SK-N-SH (cell line): ENCODE results near the gene CCDC91. TPM values are rescaled to one million over a fixed set of nuclear protein-coding genes. Genes with fewer than 3 reads are reported as not detected.

ENCODE experiments used
- CTCF ChIA-PET: fragments of 300-600, 350-600 bp; formaldehyde crosslinking; extraction: SDS; loops from one replicate; lab custom pipeline; 2021; lab: Yijun Ruan, JAX
- POLR2A ChIA-PET: fragments of 350-600 bp; sonication (Branson Sonifier 250); formaldehyde crosslinking; extraction: SDS; loops from one replicate; lab custom pipeline; 2020; ENCODE audit warnings: antibody characterized with exemption, inconsistent platforms; lab: Yijun Ruan, JAX
- DNase-seq: peaks from one replicate; pipeline ENCODE4 v3.0.0; 2012
- H2AFZ ChIP-seq: fragments of 200-600 bp; sonication (generic); 2 replicates; pipeline ENCODE4 v1.8.1; 2016; ENCODE audit warnings: antibody characterized with exemption, mild to moderate bottlenecking, low read depth
- H3F3A ChIP-seq: fragments of 200-600 bp; sonication (generic); replicated peaks from 2 replicates; pipeline ENCODE3; 2016; ENCODE audit warnings: antibody characterized with exemption, mild to moderate bottlenecking; ENCODE audit not compliant: insufficient read depth
- H3K27ac ChIP-seq, 2 experiments: fragments of 200-500 bp in 1 of 2; fragments of 200-600 bp in 1 of 2; sonication (Bioruptor generic) in 1 of 2; sonication (generic), shearing (Covaris generic) in 1 of 2; 2 replicates each; pipeline versions ENCODE4 v1.5.1 to v1.6.1; 2014 to 2016; ENCODE audit warnings: low read depth in 2 of 2, inconsistent platforms in 1 of 2, low read length in 1 of 2, mild to moderate bottlenecking in 1 of 2, mixed read lengths in 1 of 2
- H3K27me3 ChIP-seq: fragments of 200-600 bp; sonication (generic), shearing (Covaris generic); 2 replicates; pipeline ENCODE4 v1.6.1; 2016; ENCODE audit warnings: mixed run types; ENCODE audit not compliant: insufficient read depth
- H3K36me3 ChIP-seq, 2 experiments: fragments of 200-500 bp in 1 of 2; fragments of 200-600 bp in 1 of 2; sonication (Bioruptor generic) in 1 of 2; sonication (generic) in 1 of 2; replicated peaks in 1 of 2; 2 replicates each; pipeline versions ENCODE3 to v1.5.1; 2014 to 2016; ENCODE audit warnings: low read length in 1 of 2, mild to moderate bottlenecking in 1 of 2; ENCODE audit not compliant: insufficient read depth in 2 of 2, control insufficient read depth in 1 of 2
- H3K4me1 ChIP-seq, 2 experiments: fragments of 200-500 bp in 1 of 2; fragments of 200-600 bp in 1 of 2; sonication (Bioruptor generic) in 1 of 2; sonication (generic), shearing (Covaris generic) in 1 of 2; 2 replicates each; pipeline versions ENCODE4 v1.5.1 to v1.6.1; 2014 to 2016; ENCODE audit warnings: low read depth in 1 of 2, low read length in 1 of 2, mixed run types in 1 of 2; ENCODE audit not compliant: insufficient read depth in 2 of 2, control insufficient read depth in 1 of 2
- H3K4me2 ChIP-seq: fragments of 200-600 bp; sonication (generic), shearing (Covaris generic); 2 replicates; pipeline ENCODE4 v1.6.1; 2017; ENCODE audit warnings: mixed run types
- H3K4me3 ChIP-seq, 2 experiments: fragments of 200-500 bp in 1 of 2; fragments of 200-600 bp in 1 of 2; sonication (Bioruptor generic) in 1 of 2; sonication (generic), shearing (Covaris generic) in 1 of 2; 2 replicates each; pipeline versions ENCODE4 v1.5.1 to v1.8.1; 2014 to 2016; ENCODE audit warnings: low read depth in 2 of 2, inconsistent platforms in 1 of 2, low read length in 1 of 2, mild to moderate bottlenecking in 1 of 2, mixed read lengths in 1 of 2, moderate library complexity in 1 of 2
- H3K79me2 ChIP-seq: fragments of 200-600 bp; sonication (generic); 2 replicates; pipeline ENCODE4 v1.8.1; 2017; ENCODE audit warnings: mild to moderate bottlenecking; ENCODE audit not compliant: insufficient read depth
- H3K9ac ChIP-seq: fragments of 200-600 bp; sonication (generic); 2 replicates; pipeline ENCODE4 v1.6.1; 2017; ENCODE audit warnings: mixed run types
- H3K9me2 ChIP-seq: fragments of 200-600 bp; sonication (generic); 2 replicates; pipeline ENCODE4 v1.6.1; 2017; ENCODE audit warnings: mixed run types
- H3K9me3 ChIP-seq: fragments of 200-600 bp; sonication (generic); 2 replicates; pipeline ENCODE4 v1.6.1; 2017; ENCODE audit warnings: mixed run types, mild to moderate bottlenecking, moderate library complexity
- H4K20me1 ChIP-seq: fragments of 200-600 bp; sonication (generic); 2 replicates; pipeline ENCODE4 v1.6.1; 2017; ENCODE audit warnings: mild to moderate bottlenecking, mixed run types; ENCODE audit not compliant: insufficient read depth
- CHD2 ChIP-seq: fragments of 150-350 bp; IDR thresholded peaks from 2 replicates; pipeline ENCODE4 v1.6.1; 2018; ENCODE audit warnings: low read length; ENCODE audit not compliant: partially characterized antibody
- GABPA ChIP-seq: IDR thresholded peaks from 2 replicates; pipeline ENCODE4 v1.4.0; 2012; ENCODE audit warnings: low read depth, mild to moderate bottlenecking
- GATA2 ChIP-seq: sonication (generic); formaldehyde crosslinking; IDR thresholded peaks from 2 replicates; pipeline ENCODE4 v1.5.0; 2020; ENCODE audit warnings: mild to moderate bottlenecking, missing genetic modification reagents
- IRF3 ChIP-seq: fragments of 150-350 bp; IDR thresholded peaks from 2 replicates; pipeline ENCODE4 v1.6.1; 2016; ENCODE audit warnings: mild to moderate bottlenecking, low read depth, low read length
- JUND ChIP-seq: IDR thresholded peaks from 2 replicates; pipeline ENCODE4 v1.4.0; 2012
- MAX ChIP-seq: IDR thresholded peaks from 2 replicates; pipeline ENCODE4 v1.4.0; 2012; ENCODE audit warnings: low read depth
- MEF2A ChIP-seq: IDR thresholded peaks from 2 replicates; pipeline ENCODE4 v1.4.0; 2012; ENCODE audit warnings: low read depth, borderline replicate concordance
- MXI1 ChIP-seq: IDR thresholded peaks from 2 replicates; pipeline ENCODE4 v1.6.1; 2012; ENCODE audit warnings: mild to moderate bottlenecking, low read depth, low read length, improper control_type of control experiment
- NFIC ChIP-seq: IDR thresholded peaks from 2 replicates; pipeline ENCODE4 v1.4.0; 2012; ENCODE audit warnings: borderline replicate concordance
- RCOR1 ChIP-seq: fragments of 150-350 bp; IDR thresholded peaks from 2 replicates; pipeline ENCODE4 v1.6.1; 2017; ENCODE audit warnings: antibody characterized with exemption, low read length
- RFX5 ChIP-seq: IDR thresholded peaks from 2 replicates; pipeline ENCODE4 v1.6.1; 2012; ENCODE audit warnings: mild to moderate bottlenecking, improper control_type of control experiment, low read length
- RXRA ChIP-seq: IDR thresholded peaks from 2 replicates; pipeline ENCODE4 v1.4.0; 2012; ENCODE audit warnings: low read depth, mild to moderate bottlenecking, borderline replicate concordance
- SIN3A ChIP-seq: IDR thresholded peaks from 2 replicates; pipeline ENCODE4 v1.6.1; 2012; ENCODE audit warnings: low read depth, mild to moderate bottlenecking, low read length, moderate library complexity, borderline replicate concordance
- TAF1 ChIP-seq: IDR thresholded peaks from 2 replicates; pipeline ENCODE4 v1.6.1; 2012; ENCODE audit warnings: low read depth, mild to moderate bottlenecking, low read length, moderate library complexity, borderline replicate concordance
- TCF12 ChIP-seq: IDR thresholded peaks from 2 replicates; pipeline ENCODE4 v1.4.0; 2012
- USF1 ChIP-seq: IDR thresholded peaks from 2 replicates; pipeline ENCODE4 v1.4.0; 2012; ENCODE audit warnings: low read depth, borderline replicate concordance
- WGBS: methylation state at CpG from one replicate; pipeline ENCODE4 v1.1.6; 2017; ENCODE audit warnings: low lambda C conversion rate; 5-methylcytosine and 5-hydroxymethylcytosine counted together
- polyA plus RNA-seq, 3 experiments: library from polyadenylated mRNA; depleted of rRNA; stranded (reverse); fragments of >200 nt; gene quantifications; 2 replicates each; pipeline ENCODE4 v1.2.3, GENCODE V29; 2012

The CCDC91 gene
- polyA plus RNA-seq, 1 of the 3 experiments (the other 2 are of a cell fraction) = 13.0 TPM

- H3K9me3 ChIP-seq = no peaks in the 10 kb centered on the region
- H3K4me1 ChIP-seq = no peaks in the 10 kb centered on the region
- POLR2A ChIA-PET = no interaction called here
- no peak overlapping the region for H2AFZ ChIP-seq
- H3K9me2 ChIP-seq = no peaks in the 10 kb centered on the region
- no peak overlapping the region for H3K4me2 ChIP-seq
- no peaks in the 10 kb centered on the region for H3K27me3 ChIP-seq
- H3K4me3 ChIP-seq = no peak overlapping the region
- H3F3A ChIP-seq = no peaks in the 10 kb centered on the region
- 60% methylated on average over 3 of the region's 3 CpGs for WGBS
- DNase-seq = no peak
- H3K9ac ChIP-seq = no peak overlapping the region
- H4K20me1 ChIP-seq = no peaks in the 10 kb centered on the region
- no peaks in the 10 kb centered on the region for H3K79me2 ChIP-seq
- TF ChIP-seq IRF3 = no peak
- no peak for TF ChIP-seq MXI1
- no peak for TF ChIP-seq MEF2A
- no peak for TF ChIP-seq JUND
- TF ChIP-seq RCOR1 = no peak
- TF ChIP-seq RXRA = no peak
- no peak for TF ChIP-seq NFIC
- no peak for TF ChIP-seq TAF1
- TF ChIP-seq MAX = no peak
- TF ChIP-seq TCF12 = no peak
- CTCF ChIA-PET = interaction anchor here (0.9 to 2.4 kb wide), 3 partner anchors 8 to 10 kb away, joined by 3 to 6 read pairs (median 4); partner anchors contain the start of gene CCDC91
- no peak overlapping the region for H3K27ac ChIP-seq
- no peaks in the 10 kb centered on the region for H3K36me3 ChIP-seq
Observed at GRCh38 chr12:28180786-28181185, 9.5 kb upstream of the CCDC91 start.

- Histone ChIP-seq H3K4me2 (no peak overlapping the region), H3K9me3 (no peaks in the 10 kb centered on the region), H3K27me3 (no peaks in the 10 kb centered on the region), H3K9ac (no peak overlapping the region), H3K36me3 (no peaks in the 10 kb centered on the region), H3K27ac (no peak overlapping the region), H3F3A (no peaks in the 10 kb centered on the region), H3K79me2 (no peaks in the 10 kb centered on the region), H4K20me1 (no peaks in the 10 kb centered on the region), H3K4me1 (no peaks in the 10 kb centered on the region; a peak in 1 of 4 replicates), H3K9me2 (no peaks in the 10 kb centered on the region), H2AFZ (no peak overlapping the region), H3K4me3 (no peak overlapping the region)
- no peak for DNase-seq
- ChIA-PET CTCF (no interaction called here), POLR2A (no interaction called here)
- 95% methylated on average over 1 of the region's 1 CpG for WGBS
- TF ChIP-seq GABPA (no peak), RFX5 (no peak), SIN3A (no peak), RXRA (no peak), USF1 (no peak), IRF3 (no peak), GATA2 (CRISPR knock-in tag) (no peak), CHD2 (no peak), MAX (no peak)
Observed at GRCh38 chr12:28184375-28184774, 5.9 kb upstream of the CCDC91 start.
